NCI-H82 (cell line): ENCODE measurements around the gene TRIM43B.
"Not testable (repeated sequence)": the region's sequence is repeated elsewhere in the genome, so short reads cannot be mapped to it uniquely, and the experiment has no call there.

Experiments used
- DNase-seq: peaks from one replicate; lab custom pipeline; 2025; lab: John Stamatoyannopoulos, UW

The TRIM43B gene

GRCh38 chr2:95484654-95485053 is at the start of gene TRIM43B:
TSS of gene TRIM43B (minus strand) at chr2:95484754. CDS start at chr2:95482714, 2,040 bp downstream.
- DNase-seq = not testable (repeated sequence)

DNA sequence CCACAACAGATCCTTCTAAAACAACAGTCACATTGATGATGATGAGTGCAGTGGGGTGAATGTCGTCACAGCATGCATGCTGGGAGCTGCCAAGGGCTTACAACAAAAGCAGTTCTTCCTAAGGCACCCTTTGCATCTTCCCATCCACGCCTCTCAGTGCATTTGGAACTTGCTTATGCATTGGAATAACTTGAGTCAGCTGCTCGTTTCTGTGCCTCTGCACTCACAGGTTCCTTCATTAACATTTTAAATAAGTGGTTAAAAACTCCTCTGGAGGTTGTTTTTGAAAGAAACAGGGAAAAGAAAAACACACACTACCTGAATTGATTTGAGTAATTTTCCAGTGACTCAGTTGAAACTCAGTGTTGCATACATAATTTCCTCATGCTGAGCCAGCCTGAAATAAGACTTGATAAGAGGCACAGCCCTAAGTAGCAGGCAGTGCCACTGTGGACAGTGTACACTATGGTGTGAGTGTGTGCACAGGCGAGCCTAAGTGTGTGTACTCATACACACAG is 46.8 kb upstream of the TRIM43B start:
- no peak for DNase-seq

GRCh38 chr2:95530734-95531133 is 46.2 kb upstream of the TRIM43B start:
- DNase-seq = no peak

DNA sequence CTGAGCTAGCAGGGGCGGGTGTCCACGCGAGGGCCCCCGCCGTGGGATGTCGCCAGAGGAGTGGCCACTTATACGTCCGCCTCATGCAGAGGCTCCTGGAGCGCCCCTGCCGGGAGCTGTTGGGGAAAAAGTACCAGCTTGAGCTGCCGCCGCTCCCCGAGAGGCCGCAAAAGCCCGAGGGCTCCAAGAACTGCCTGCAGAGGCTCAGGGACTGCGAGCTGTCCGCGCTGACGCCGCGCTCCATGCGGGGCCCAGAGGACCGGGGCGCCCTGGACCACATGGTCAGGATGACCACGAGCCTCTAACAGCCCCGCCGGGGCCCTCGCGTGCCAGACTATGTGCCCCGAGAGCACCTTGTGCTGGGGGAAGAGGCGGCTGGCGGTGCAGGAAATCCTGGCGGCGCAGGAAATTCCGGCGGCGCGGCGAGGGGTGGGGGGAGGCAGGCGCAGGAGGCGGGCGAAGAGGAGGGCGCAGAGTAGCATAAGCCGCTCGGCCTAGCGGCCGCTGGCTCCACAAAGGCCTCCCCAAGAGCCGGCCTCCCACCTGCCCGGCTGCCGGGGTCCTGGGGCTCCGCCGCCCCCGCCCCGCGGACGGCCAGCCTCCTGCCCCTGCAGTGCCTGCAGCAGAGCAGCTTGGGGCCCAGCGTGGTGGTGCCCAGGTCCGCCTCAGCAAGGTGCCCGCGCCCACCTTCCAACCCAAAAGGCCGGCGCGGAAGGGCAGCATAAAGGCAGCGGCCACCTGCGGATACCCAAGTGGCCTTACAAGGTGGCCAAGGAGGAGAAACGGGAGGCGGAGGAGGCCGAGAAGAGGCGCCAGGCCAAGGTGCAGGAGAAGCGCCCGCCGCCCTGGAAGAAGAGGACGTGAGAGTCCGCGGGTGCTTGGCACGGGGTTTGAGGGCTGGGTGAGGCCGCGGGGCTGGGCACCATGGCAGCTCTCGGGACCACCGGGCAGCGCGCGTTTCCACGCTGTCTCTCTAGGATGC is 42.1 kb upstream of the TRIM43B start:
- DNase-seq = peak; percentile 89

DNA sequence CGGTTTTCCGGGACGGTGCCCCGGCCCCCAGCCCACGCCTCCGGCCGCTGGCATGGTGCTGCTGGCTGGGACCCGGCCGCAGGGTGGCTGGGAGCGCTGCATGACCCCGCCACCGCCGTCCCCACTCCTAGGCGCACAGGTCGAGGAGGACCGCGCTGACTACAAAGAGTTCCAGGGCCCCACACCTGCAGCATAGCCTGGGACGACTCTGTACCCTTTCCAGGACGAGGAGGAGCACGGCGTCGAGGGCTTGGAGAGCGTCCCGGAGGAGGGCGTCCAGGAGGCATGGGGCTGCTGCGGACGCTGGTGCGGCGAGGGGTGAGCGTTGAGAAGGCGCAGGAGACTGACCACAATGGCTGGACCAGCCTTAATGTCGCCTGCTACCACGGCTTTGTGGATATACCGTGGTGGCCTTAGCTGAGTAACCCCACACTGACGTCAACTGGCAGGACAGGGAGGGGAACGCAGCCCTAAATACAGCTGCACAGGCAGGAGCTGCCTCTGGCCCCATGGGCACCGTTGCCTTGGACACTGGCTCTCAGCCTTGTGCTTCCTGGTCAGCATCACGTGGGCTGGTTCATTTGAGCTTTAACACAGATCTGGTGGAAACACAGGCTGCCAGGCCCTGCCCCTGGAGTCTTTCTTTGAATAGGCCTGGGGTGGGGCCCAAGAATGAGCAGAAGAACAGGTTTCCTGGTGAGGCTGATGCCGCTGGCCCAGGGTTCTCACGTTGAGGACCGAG is 40.9 kb upstream of the TRIM43B start:
- DNase-seq = no peak

DNA sequence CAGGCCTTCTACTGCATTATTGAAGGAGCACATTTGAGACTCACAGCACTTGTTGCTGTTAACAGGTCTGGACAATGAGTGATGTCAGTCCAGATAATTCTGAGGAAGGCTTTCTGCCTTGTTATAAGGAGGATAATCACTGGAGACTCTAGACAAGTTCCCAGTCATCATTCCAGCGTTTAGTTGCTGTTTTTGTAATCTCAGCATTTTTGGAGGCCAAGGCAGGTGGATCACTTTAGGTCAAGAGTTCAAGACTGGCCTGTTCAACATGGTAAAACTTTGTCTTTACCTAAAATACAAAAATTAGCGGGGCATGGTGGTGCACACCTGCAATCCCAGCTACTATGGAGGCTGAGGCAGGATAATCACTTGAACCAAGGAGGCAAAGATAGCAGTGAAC is 39.6 kb upstream of the TRIM43B start:
- no peak for DNase-seq

GRCh38 chr2:95514718-95515117 is 30.2 kb upstream of the TRIM43B start:
- no peak for DNase-seq

- DNase-seq = not testable (repeated sequence)
Observed at GRCh38 chr2:95514226-95514625, 29.7 kb upstream of the TRIM43B start.

DNA sequence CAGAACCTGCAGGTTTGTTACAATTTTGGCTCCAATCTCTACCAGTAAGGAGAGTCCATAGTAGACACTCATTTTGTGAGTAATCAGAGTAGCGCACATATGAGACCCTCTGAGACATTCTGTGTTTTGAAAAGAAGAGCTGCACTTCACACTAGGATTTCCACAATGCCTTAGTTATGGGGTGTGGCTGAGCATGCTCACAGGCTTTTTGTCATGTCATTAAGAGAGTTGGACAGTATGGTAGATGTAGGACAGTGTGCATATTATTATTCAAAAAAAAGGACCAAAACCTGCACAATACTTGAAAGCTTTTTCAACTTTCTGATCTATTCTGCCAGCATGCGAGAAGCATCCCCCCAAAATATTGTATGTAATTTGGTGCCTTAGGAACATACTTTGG is 24.9 kb upstream of the TRIM43B start:
- no peak for DNase-seq

DNA sequence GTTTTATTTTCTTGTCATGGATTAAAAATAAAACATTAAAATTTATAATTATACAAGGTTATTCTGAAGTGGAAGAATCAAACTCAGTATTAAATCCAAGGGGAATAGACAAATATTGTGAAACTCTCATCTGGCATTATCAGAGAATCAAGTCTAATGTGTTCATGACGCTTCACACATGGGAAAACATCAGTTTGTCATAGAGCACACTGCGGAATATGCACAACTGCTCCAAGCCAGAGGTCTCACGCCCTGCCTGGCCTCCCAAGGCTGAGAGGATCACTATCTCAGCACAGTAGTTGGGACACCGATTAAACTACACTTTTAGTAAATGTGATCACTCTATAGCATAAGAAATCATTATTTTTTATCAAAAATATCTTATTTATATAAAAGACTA is 20.7 kb upstream of the TRIM43B start:
- DNase-seq = no peak

DNA sequence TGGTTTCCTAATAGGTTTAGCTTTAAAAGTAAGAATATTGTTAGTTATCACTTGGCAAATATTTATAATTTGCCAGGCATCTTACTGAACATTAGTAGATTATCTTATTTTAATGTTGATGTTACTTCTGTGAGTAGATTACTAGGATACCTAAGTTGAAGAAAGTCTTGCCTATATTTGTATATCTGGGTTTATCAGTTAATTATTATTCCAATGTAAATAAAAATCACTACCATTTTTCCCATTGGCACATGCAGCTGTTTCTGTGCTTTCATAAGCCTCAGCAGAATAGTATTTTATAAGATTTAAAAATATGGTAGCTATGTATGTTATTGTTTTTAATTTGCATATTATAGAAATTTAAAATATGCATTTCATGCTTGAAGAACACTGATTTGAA is 16.3 kb upstream of the TRIM43B start:
- no peak for DNase-seq

GRCh38 chr2:95492076-95492475 is 7.5 kb upstream of the TRIM43B start:
- DNase-seq = not testable (repeated sequence)

GRCh38 chr2:95475025-95475424 is 9.5 kb downstream of the TRIM43B start:
- DNase-seq = not testable (repeated sequence)

- DNase-seq = not testable (repeated sequence)
Observed at GRCh38 chr2:95467984-95468383, 16.6 kb downstream of the TRIM43B start.

DNA sequence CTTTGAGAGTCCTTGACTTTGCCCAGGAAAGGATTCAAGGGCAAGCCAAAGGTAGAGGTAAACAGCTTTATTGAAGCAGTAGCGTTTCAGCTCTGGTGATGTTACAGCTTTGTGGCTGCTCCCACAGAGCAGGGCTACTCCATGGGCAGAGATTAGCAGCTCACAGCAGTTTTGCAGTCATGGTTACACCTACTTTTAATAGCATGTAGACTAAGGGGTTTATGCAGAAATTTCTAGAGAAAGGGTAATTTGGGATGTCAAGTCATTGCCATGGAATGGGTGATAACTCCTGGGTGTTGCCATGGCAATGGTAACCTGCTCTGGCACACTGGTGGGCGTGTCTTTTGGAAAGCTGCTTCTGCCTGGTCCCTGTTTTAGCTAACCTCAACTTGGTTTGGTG is 18.0 kb downstream of the TRIM43B start:
- not testable (repeated sequence) for DNase-seq

- DNase-seq = not testable (repeated sequence)
Observed at GRCh38 chr2:95463292-95463691, 21.3 kb downstream of the TRIM43B start.

DNA sequence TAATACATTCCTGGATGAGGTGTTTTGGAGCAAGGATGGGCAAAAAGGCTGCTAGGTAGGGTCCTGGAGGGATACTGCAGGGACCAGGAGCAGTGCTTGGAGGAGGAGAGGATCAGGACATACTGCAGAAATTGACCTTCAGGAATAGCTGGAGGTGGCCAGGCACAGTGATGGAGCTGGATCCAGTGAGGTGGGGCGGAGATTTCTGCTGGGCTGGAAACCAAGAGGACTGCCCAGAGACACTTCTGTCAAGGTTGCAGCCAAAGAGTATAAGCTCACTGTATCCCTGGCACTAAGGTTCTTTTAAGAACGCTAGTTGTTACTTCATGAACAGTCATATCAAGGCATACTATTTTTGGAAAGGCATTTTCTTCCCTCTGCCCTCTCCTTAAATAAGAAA is 39.2 kb downstream of the TRIM43B start:
- not testable (repeated sequence) for DNase-seq

DNA sequence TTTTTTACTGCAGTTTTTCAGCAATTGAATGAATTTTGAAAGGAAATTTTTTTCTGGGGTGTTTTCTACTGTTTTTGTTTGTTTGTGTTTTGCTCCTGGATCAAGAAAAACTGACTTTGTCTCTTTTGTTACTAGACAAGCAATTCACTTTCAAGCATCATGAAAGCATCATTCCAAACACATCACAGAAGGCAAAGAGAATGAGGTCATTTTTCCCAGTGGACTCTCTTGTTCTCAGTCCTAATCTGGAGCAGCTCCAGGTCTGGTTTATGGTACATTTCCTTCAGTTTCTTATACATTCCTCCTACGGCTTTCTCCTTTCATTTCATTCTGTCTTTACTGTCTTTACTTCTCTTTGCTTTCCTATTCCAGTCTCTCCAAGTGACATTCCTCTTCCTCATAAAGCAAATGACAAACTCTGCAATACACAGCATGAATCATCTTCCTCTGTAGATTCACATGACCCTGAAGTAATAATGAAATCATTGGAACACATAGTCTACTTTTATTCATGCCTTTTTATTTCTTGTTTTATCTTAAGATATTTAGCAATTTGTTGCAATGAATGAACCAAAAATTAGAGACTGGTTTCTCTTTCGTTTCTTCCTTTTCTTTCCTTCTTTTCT is 42.0 kb downstream of the TRIM43B start:
- not testable (repeated sequence) for DNase-seq

DNA sequence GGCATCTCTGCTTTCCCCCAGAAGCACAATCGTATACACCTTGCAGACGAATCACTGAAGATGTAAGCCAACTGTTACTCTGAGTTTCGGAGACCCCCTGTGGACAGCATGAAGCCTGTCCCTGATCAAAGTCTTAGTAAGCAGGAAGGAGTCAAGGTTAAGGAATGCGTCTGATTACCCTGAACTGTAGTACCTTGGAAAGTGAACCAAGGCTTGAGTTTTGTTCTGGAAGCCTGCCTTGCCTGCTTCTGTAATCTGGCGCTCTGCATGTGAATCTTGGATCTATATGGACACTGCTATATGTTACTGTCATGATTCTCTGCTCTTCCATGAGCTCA is 48.7 kb downstream of the TRIM43B start:
- DNase-seq = not testable (repeated sequence)

DNA sequence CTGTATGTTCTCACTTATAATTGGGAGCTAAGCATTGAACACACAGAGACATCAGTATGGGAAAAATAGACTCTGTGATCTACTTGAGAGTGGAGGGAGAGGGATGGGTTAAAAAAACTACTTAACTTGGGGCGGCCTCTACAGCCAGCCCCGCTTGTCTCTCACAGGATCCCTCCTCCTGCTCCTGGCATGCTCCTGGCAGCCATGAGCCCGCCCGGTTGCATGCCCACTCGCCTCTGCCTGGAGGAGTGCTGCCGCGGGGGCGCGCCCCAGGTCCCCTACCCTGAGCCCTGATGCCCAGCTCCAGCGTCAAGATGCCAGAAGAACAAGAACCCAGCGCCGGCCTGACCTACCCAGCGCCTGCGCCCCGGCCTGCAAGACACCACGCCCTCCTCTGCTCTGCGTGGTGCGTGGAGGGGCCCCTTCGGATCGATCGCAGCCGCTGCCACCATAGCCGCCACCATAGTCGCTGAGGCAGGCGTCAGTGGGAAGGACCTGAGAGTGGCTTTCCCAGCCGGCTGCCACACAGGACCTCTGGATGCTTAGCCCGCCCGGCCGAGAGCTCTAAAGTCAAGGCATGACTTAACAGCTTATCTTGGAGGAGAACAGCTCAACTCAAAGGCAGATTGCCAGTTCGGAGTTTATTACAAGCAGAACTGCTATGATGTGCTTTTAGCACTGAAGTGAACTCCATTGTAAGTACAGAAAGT is 49.2 kb downstream of the TRIM43B start:
- DNase-seq = not testable (repeated sequence)

DNA sequence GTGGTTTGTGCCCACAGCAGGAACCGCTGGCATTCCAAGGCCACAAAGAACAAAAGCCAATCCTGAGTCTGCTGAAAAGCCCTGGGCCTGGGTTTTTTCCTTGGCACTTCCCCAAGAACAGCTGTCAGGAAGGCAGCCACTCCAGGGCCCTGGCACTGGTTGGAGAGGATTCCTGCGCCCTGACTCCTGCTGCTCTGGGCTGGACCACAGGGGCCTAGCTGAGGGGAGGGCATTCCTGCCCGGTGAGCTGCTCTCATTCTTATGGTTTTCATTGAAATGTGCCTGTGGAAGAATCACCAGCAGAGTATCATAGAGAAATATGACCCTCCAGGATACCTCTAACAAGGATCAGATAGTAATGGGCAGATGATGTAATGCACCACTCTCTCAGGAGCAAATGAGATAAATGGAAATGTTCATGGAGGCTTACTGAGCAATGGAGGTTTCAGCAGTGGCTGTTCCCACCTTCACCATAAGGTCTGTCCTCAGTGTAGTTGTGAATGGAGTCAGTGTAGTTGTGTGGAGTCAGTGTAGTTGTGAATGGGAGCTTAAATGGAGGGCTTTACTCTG is 50.0 kb downstream of the TRIM43B start:
- DNase-seq = not testable (repeated sequence)
